Adrenal gland (tissue), 12 donors: Measurements from ENCODE around the gene ELAC1. TPM values are rescaled to one million over a fixed set of nuclear protein-coding genes. Genes with fewer than 3 reads are reported as not detected.

Source experiments
- DNase-seq, 7 donors: peaks; one replicate each; pipeline ENCODE4 v3.0.0-alpha.2; 2019 to 2020
- H3K27ac ChIP-seq, 5 donors: fragments of 200-600 bp; sonication (generic) in 4 of 5; 1 replicate in 3 of 5; 2 replicates in 2 of 5; pipeline versions ENCODE4 v1.5.1 to v1.8.0; 2016 to 2020; ENCODE audit warnings: mild to moderate bottlenecking in 1 of 5
- H3K27me3 ChIP-seq: fragments of 200-600 bp; 2 replicates; pipeline ENCODE4 v1.8.0; 2021
- H3K36me3 ChIP-seq, 2 donors: fragments of 200-600 bp; replicated peaks in 1 of 2; 1 replicate in 1 of 2; 2 replicates in 1 of 2; pipeline versions ENCODE4 v1.5.1 to v1.8.0; 2018 to 2022
- H3K4me1 ChIP-seq, 2 donors: fragments of 200-600 bp; replicated peaks in 1 of 2; 1 replicate in 1 of 2; 2 replicates in 1 of 2; pipeline versions ENCODE4 v1.5.1 to v1.8.0; 2018 to 2021
- H3K4me3 ChIP-seq, 4 donors: fragments of 200-600 bp; sonication (generic) in 3 of 4; one replicate each; pipeline ENCODE4 v1.5.1; 2016 to 2018
- H3K9me3 ChIP-seq, 3 donors: fragments of 200-600 bp; sonication (generic) in 1 of 3; replicated peaks in 1 of 3; 1 replicate in 2 of 3; 2 replicates in 1 of 3; pipeline versions ENCODE4 v1.5.1 to v1.8.0; 2016 to 2021
- POLR2A ChIP-seq, 2 donors: fragments of 450-650 bp; IDR thresholded peaks; one replicate each; pipeline ENCODE4 v1.6.1; 2017; ENCODE audit warnings: antibody characterized with exemption in 2 of 2, mild to moderate bottlenecking in 2 of 2, moderate library complexity in 1 of 2
- WGBS, 4 donors: extraction: QIAGEN DNeasy Blood & Tissue Kit in 2 of 4; methylation state at CpG; one replicate each; pipeline versions ENCODE4 v1.1.5 to v1.1.7; 2013 to 2017; 5-methylcytosine and 5-hydroxymethylcytosine counted together
- intact Hi-C, 2 donors: fragments of 100-400 bp; cut with DNase I; formaldehyde crosslinking; loops; one replicate each; pipeline versions ENCODE4 v1.14.1 to v1.15.0; 2022 to 2023
- polyA plus RNA-seq, 3 donors: library from polyadenylated mRNA; stranded (reverse); fragments of 200-250 nt in 2 of 3; fragments of 350-450 nt in 1 of 3; fragmentation: Illumina TruSeq in 1 of 3; extraction: RNeasy Lipid Tissue Mini Kit (QIAGEN cat#74804) in 1 of 3; gene quantifications; one replicate each; pipeline ENCODE4 v1.2.3, GENCODE V29; 2013 to 2014
- total RNA-seq, 9 donors: library from RNA; depleted of rRNA in 4 of 9; stranded (reverse); fragments of >200 nt in 4 of 9; fragments of 120-200 nt in 1 of 9; fragmentation: NEBNext Ultra II Directional in 1 of 9; extraction: Animal tissue kit (Norgen Biotek cat#: 25700) in 1 of 9; gene quantifications; one replicate each; pipeline versions ENCODE4 v1.1.0 to v1.2.4, GENCODE V29; 2013 to 2023
- TF ChIP-seq, protein P1 (sequence below), 6 experiments: fragments of 450-650 bp in 4 of 6; fragments of 200-600 bp in 2 of 6; sonication (generic) in 1 of 6; IDR thresholded peaks; 1 replicate in 5 of 6; 2 replicates in 1 of 6; pipeline versions ENCODE4 v1.5.1 to v1.8.0; 2016 to 2021; ENCODE audit warnings: antibody characterized with exemption in 6 of 6, mild to moderate bottlenecking in 2 of 6, moderate library complexity in 1 of 6
- donor health status: healthy with polysubstance abuse.
- donor health status: Bipolar disorder and iron deficiency.
- donor health status: DM: yes; HTN: yes; CAD: no.
- donor health status: DM: no; HTN: no; CAD: no.
- donor health status: DM: no; HTN: no; CAD: no.
- donor health status: DM: yes; HTN: yes; CAD: no.

Gene ELAC1
- total and polyA plus RNA-seq, 12 donors: 6.5 to 20.0 (median 11.7) TPM

- WGBS, 4 donors: 45 to 58% (median 53%) methylated on average over 1 of the region's 1 CpG
- DNase-seq: no peak
- no peaks in the 10 kb centered on the region for H3K27me3 ChIP-seq
- H3K36me3 ChIP-seq: peaks cover 0 to 4% of the 10 kb centered on the region in 2 donors
- H3K9me3 ChIP-seq: no peaks in the 10 kb centered on the region
- intact Hi-C loops: no loop called here
- H3K4me1 ChIP-seq: no peaks in the 10 kb centered on the region
- H3K27ac ChIP-seq: no peak overlapping the region
- no peak for TF ChIP-seq POLR2A (IDR thresholded peaks at IDR 0.05)
- H3K4me3 ChIP-seq: no peak overlapping the region
These were observed 19.9 kb upstream of the ELAC1 start for GRCh38 chr18:50947899-50948298.

- TF ChIP-seq, protein P1, sequence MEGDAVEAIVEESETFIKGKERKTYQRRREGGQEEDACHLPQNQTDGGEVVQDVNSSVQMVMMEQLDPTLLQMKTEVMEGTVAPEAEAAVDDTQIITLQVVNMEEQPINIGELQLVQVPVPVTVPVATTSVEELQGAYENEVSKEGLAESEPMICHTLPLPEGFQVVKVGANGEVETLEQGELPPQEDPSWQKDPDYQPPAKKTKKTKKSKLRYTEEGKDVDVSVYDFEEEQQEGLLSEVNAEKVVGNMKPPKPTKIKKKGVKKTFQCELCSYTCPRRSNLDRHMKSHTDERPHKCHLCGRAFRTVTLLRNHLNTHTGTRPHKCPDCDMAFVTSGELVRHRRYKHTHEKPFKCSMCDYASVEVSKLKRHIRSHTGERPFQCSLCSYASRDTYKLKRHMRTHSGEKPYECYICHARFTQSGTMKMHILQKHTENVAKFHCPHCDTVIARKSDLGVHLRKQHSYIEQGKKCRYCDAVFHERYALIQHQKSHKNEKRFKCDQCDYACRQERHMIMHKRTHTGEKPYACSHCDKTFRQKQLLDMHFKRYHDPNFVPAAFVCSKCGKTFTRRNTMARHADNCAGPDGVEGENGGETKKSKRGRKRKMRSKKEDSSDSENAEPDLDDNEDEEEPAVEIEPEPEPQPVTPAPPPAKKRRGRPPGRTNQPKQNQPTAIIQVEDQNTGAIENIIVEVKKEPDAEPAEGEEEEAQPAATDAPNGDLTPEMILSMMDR (IDR thresholded peaks at IDR 0.05): no peak
- no peak for TF ChIP-seq POLR2A (IDR thresholded peaks at IDR 0.05)
- no peaks in the 10 kb centered on the region for H3K27me3 ChIP-seq
- no peaks in the 10 kb centered on the region for H3K9me3 ChIP-seq
- no peak for DNase-seq
- WGBS, 4 donors: 95 to 100% (median 97%) methylated on average over 6 of the region's 6 CpGs
- no peak overlapping the region for H3K27ac ChIP-seq
- no peaks in the 10 kb centered on the region for H3K36me3 ChIP-seq
- intact Hi-C loops: no loop called here
- no peaks in the 10 kb centered on the region for H3K4me1 ChIP-seq
- no peak overlapping the region for H3K4me3 ChIP-seq
These were observed 18.7 kb upstream of the ELAC1 start for GRCh38 chr18:50949185-50949584.

GRCh38 chr18:50950626-50951025 lies 17.2 kb upstream of the ELAC1 start:
- intact Hi-C loops: no loop called here
- WGBS, 4 donors: 87 to 94% (median 91%) methylated on average over 3 to 4 of the region's 4 CpGs
- no peak for TF ChIP-seq POLR2A (IDR thresholded peaks at IDR 0.05)
- TF ChIP-seq, protein P1 (IDR thresholded peaks at IDR 0.05): no peak

GRCh38 chr18:50953822-50954221 lies 14.0 kb upstream of the ELAC1 start:
- DNase-seq: no peak
- TF ChIP-seq, protein P1 (IDR thresholded peaks at IDR 0.05): no peak
- TF ChIP-seq POLR2A (IDR thresholded peaks at IDR 0.05): no peak
- intact Hi-C loops: no loop called here
- 72 to 84% (median 81%) methylated on average over 3 of the region's 3 CpGs for WGBS, 4 donors
- Histone ChIP-seq H3K4me1 (no peaks in the 10 kb centered on the region), H3K9me3 (no peaks in the 10 kb centered on the region), H3K27ac (no peak overlapping the region), H3K36me3 (no peaks in the 10 kb centered on the region), H3K4me3 (no peak overlapping the region), H3K27me3 (no peaks in the 10 kb centered on the region)

More at GRCh38 chr18:50950626-50951025, 17.2 kb upstream of the ELAC1 start:
- Histone ChIP-seq H3K9me3 (no peaks in the 10 kb centered on the region), H3K4me3 (no peak overlapping the region), H3K27ac (no peak overlapping the region), H3K4me1 (no peaks in the 10 kb centered on the region), H3K36me3 (no peaks in the 10 kb centered on the region), H3K27me3 (no peaks in the 10 kb centered on the region)
- DNase-seq: no peak

DNA sequence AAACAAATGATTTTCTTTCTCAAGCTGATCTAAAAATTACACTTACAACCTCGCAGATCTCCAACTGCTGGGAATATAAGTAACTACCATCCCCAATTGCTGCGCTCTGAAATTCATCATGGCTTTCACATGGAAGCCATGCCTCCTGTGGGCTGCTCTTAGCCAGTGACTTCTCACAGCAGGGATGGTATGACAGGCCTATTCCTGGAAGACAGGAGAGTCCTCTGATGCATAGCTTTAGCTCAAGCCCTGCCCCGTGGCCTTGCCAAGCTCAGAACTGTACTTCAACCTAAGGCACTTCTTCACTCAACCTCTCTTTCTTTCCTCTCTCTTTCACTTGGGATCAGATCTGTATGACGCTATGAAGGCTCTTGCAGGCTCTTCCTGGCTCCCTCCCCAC lies 12.6 kb upstream of the ELAC1 start:
- H3K4me3 ChIP-seq: no peak overlapping the region
- 87 to 91% (median 89%) methylated on average over 4 of the region's 4 CpGs for WGBS, 4 donors
- H3K36me3 ChIP-seq: no peaks in the 10 kb centered on the region
- H3K27ac ChIP-seq: no peak overlapping the region
- no peaks in the 10 kb centered on the region for H3K27me3 ChIP-seq
- no peak for DNase-seq
- intact Hi-C loops: no loop called here
- H3K4me1 ChIP-seq: no peaks in the 10 kb centered on the region
- TF ChIP-seq POLR2A (IDR thresholded peaks at IDR 0.05): no peak
- TF ChIP-seq, protein P1 (IDR thresholded peaks at IDR 0.05): no peak
- no peaks in the 10 kb centered on the region for H3K9me3 ChIP-seq
